SU-DHL-6 (cell line): ENCODE results near the gene RC3H2.

Source experiments
- H2AFZ ChIP-seq: fragments of 200-600 bp; sonication (generic); 2 replicates; pipeline ENCODE4 v1.6.1; 2014; ENCODE audit warnings: low read depth, mild to moderate bottlenecking, moderate library complexity, mixed read lengths, antibody characterized with exemption, low read length; ENCODE audit not compliant: severe bottlenecking
- H3F3A ChIP-seq: fragments of 200-600 bp; shearing (Covaris generic); 2 replicates; pipeline ENCODE4 v1.6.0; 2016; ENCODE audit warnings: antibody characterized with exemption, mild to moderate bottlenecking; ENCODE audit not compliant: insufficient read depth
- H3K27ac ChIP-seq: fragments of 200-600 bp; sonication (generic); 2 replicates; pipeline ENCODE4 v1.5.1; 2016; ENCODE audit warnings: low read depth, mild to moderate bottlenecking, low read length, moderate library complexity, mixed read lengths
- H3K27me3 ChIP-seq: fragments of 200-600 bp; sonication (generic), shearing (Covaris generic); 2 replicates; pipeline ENCODE4 v1.6.0; 2014; ENCODE audit warnings: mild to moderate bottlenecking, low read length
- H3K36me3 ChIP-seq: fragments of 200-600 bp; sonication (generic); 2 replicates; pipeline ENCODE4 v1.6.1; 2014; ENCODE audit warnings: mild to moderate bottlenecking, low read length, mixed read lengths
- H3K4me2 ChIP-seq: fragments of 300-600, 200-600 bp; shearing (Covaris generic), sonication (generic); 2 replicates; pipeline ENCODE4 v1.6.0; 2014; ENCODE audit warnings: low read length, low read depth, mild to moderate bottlenecking; ENCODE audit not compliant: poor library complexity, severe bottlenecking
- H3K4me3 ChIP-seq: fragments of 200-600 bp; sonication (generic); 2 replicates; pipeline ENCODE4 v1.5.1; 2014; ENCODE audit warnings: antibody characterized with exemption, low read length, mild to moderate bottlenecking, mixed read lengths; ENCODE audit not compliant: insufficient read depth, poor library complexity, severe bottlenecking
- H3K79me2 ChIP-seq: fragments of 200-600 bp; sonication (generic); 2 replicates; pipeline ENCODE4 v1.6.1; 2014; ENCODE audit warnings: mild to moderate bottlenecking, low read length, moderate library complexity; ENCODE audit not compliant: insufficient read depth
- H3K9ac ChIP-seq: fragments of 200-600 bp; sonication (generic); 2 replicates; pipeline ENCODE4 v1.7.0; 2014; ENCODE audit warnings: mild to moderate bottlenecking, low read length
- H3K9me2 ChIP-seq: fragments of 200-600 bp; sonication (generic); replicated peaks from 2 replicates; pipeline ENCODE4 v1.6.1; 2014; ENCODE audit warnings: low read length; ENCODE audit not compliant: insufficient read depth
- H3K9me3 ChIP-seq: fragments of 200-600 bp; sonication (generic); 2 replicates; pipeline ENCODE4 v1.6.1; 2014; ENCODE audit warnings: low read length, mixed read lengths; ENCODE audit not compliant: insufficient read depth
- H4K20me1 ChIP-seq: fragments of 200-600 bp; sonication (generic); 2 replicates; pipeline ENCODE4 v1.6.1; 2014; ENCODE audit warnings: low read depth, mild to moderate bottlenecking, antibody characterized with exemption, low read length, moderate library complexity, mixed read lengths
- CTCF ChIP-seq: fragments of 200-600 bp; sonication (generic); IDR thresholded peaks from one replicate; pipeline ENCODE4 v1.5.1; 2017; ENCODE audit warnings: antibody characterized with exemption, mild to moderate bottlenecking, low read length, moderate library complexity; ENCODE audit not compliant: insufficient read depth, poor library complexity, severe bottlenecking
- EZH2phosphoT487 ChIP-seq: fragments of 200-600 bp; sonication (generic), shearing (Covaris generic); conservative IDR thresholded peaks from 2 replicates; pipeline ENCODE4 v1.6.1; 2018; ENCODE audit warnings: mild to moderate bottlenecking, antibody characterized with exemption, low read length, moderate library complexity, mixed read lengths

Gene RC3H2

GRCh38 chr9:122816163-122816867 is 88.8 kb downstream of the RC3H2 start:
- no peak overlapping the region for H3K27ac ChIP-seq
- H3K9me3 ChIP-seq = no peaks in the 10 kb centered on the region
- H3K4me3 ChIP-seq = no peak overlapping the region
- H3K27me3 ChIP-seq = no peaks in the 10 kb centered on the region
- no peaks in the 10 kb centered on the region for H3F3A ChIP-seq
- no peaks in the 10 kb centered on the region for H4K20me1 ChIP-seq
- TF ChIP-seq EZH2phosphoT487 = no peak
- TF ChIP-seq CTCF = no peak
- no peak overlapping the region for H2AFZ ChIP-seq
- no peaks in the 10 kb centered on the region for H3K9me2 ChIP-seq
- H3K9ac ChIP-seq = no peak overlapping the region
- H3K79me2 ChIP-seq = 0 out of 2 replicates have a peak, but pooled peaks cover under 1% of the 10 kb centered on the region
- H3K4me2 ChIP-seq = no peak overlapping the region
- H3K36me3 ChIP-seq = peaks cover 7% of the 10 kb centered on the region; the same call in 1 of the 2 replicates

GRCh38 chr9:122815544-122815943 is 89.6 kb downstream of the RC3H2 start:
- no peak for TF ChIP-seq CTCF
- TF ChIP-seq EZH2phosphoT487 = no peak
- no peaks in the 10 kb centered on the region for H3K9me3 ChIP-seq
- H3K79me2 ChIP-seq = no peaks in the 10 kb centered on the region
- H3K4me2 ChIP-seq = no peak overlapping the region
- no peaks in the 10 kb centered on the region for H3F3A ChIP-seq
- no peak overlapping the region for H3K4me3 ChIP-seq
- H2AFZ ChIP-seq = no peak overlapping the region
- H3K9me2 ChIP-seq = no peaks in the 10 kb centered on the region
- H3K27ac ChIP-seq = no peak overlapping the region
- peaks cover 7% of the 10 kb centered on the region; the same call in 1 of the 2 replicates for H3K36me3 ChIP-seq
- no peak overlapping the region for H3K9ac ChIP-seq
- no peaks in the 10 kb centered on the region for H4K20me1 ChIP-seq
- no peaks in the 10 kb centered on the region for H3K27me3 ChIP-seq

- no peak for TF ChIP-seq EZH2phosphoT487
- no peak for TF ChIP-seq CTCF
- no peaks in the 10 kb centered on the region for H4K20me1 ChIP-seq
- no peaks in the 10 kb centered on the region for H3K9me2 ChIP-seq
- no peak overlapping the region for H3K4me2 ChIP-seq
- no peaks in the 10 kb centered on the region for H3K27me3 ChIP-seq
- H3K9me3 ChIP-seq = no peaks in the 10 kb centered on the region
- H3K27ac ChIP-seq = no peak overlapping the region
- H3K9ac ChIP-seq = no peak overlapping the region
- H3K36me3 ChIP-seq = peaks cover 7% of the 10 kb centered on the region; the same call in 1 of the 2 replicates
- H3K79me2 ChIP-seq = no peaks in the 10 kb centered on the region
- H3K4me3 ChIP-seq = no peak overlapping the region
- H3F3A ChIP-seq = no peaks in the 10 kb centered on the region
- no peak overlapping the region for H2AFZ ChIP-seq
Observed at GRCh38 chr9:122814545-122814944, 90.6 kb downstream of the RC3H2 start.
